Choroid plexus epithelial cell (primary cell): Measurements from ENCODE around the gene DMRT1.

Source experiments
- DNase-seq: peaks from one replicate; pipeline ENCODE4 v3.0.0-alpha.2; 2010; ENCODE audit warnings: low read depth
- H3K4me3 ChIP-seq: 2 replicates; pipeline ENCODE4 v1.5.1; 2011; ENCODE audit warnings: low read depth, mild to moderate bottlenecking, control low read depth, low read length, moderate library complexity
- TF ChIP-seq, protein P1 (sequence below): conservative IDR thresholded peaks from 2 replicates; pipeline ENCODE4 v1.5.1; 2011; ENCODE audit warnings: low read depth, mild to moderate bottlenecking, control low read depth, inconsistent platforms, low read length, moderate library complexity

Gene DMRT1

DNA sequence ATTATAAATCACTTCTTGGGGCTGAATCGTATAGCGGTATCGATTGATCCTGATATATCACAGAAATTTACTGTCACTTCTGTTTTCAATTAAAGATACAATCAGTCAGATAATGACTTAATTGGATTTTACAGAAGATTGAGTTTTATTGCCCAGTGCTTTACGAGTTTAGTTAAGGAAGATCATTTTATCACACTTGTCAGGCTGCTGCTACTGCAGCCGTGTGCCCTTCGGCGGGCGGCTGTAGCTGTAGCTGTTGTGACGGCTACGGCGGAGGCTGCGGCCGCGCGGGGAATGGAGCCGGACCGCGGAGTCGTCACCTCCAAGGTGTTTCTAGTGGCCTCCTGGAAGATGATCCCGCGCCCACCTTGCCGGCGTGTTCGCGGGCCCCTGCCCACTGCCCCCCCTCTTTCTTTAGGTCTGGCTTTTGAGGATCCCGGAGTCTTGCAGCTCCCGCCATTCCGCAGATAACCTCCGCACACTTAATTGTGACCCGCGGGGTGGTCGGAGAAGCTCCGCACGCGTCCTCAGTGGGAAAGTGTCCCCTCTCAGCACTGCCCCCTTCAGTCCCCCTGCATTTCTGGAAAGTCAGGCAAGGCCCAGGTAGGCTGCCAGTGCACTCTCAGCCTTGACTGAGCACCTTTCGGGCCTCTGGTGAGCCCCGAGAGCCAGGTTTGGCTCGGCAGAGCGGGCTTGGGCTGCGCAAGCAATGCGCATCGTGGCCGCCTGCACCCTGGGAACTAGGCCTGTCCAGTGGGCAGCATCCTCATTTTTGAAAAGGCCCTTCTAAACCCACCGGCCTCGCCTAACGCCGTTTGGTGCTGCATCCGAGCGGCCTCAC lies 128.0 kb downstream of the DMRT1 start:
- no peak overlapping the region for H3K4me3 ChIP-seq

DNA sequence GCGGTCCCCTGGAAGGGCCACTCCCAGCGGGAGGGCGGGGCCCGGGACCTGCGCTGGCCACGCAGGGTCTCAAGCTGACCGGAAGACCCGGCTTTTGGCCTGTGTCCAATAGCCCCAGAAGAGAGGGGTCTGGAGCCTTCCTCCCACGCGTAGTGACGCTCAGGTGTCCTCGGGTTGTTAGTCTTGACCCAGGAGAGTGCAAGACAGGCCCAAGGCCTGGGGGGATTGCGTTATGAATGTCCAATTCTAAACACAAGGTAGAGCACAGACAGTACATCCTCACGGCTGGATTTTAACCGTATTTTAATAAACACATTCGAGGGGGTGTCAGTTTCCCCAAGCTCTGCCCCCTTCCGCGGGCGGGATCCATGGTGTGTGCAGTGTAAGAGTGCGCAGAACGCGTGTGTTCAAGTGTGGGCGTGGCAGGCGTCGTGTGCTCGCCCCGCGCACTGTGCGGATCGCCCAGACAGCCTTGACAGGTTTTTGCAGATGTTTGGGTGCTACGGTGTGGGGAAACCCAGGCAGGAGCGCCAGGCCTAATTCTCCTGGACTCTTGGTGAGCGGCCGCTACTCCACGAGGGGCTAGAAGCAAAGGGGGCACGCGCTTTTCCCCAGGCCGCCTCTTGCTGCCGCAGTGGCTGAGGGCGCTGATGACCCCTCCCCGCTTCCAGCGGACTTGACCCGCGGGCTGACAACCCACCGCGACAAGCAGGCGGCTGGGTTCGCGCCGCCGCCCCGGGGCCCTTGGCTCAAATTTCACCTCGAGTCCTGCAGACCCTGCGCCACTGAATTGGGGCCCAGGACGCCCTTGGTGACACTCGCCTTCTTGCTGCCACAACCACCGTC lies 128.9 kb downstream of the DMRT1 start:
- no peak overlapping the region for H3K4me3 ChIP-seq
- no peak for DNase-seq
- TF ChIP-seq, protein P1, sequence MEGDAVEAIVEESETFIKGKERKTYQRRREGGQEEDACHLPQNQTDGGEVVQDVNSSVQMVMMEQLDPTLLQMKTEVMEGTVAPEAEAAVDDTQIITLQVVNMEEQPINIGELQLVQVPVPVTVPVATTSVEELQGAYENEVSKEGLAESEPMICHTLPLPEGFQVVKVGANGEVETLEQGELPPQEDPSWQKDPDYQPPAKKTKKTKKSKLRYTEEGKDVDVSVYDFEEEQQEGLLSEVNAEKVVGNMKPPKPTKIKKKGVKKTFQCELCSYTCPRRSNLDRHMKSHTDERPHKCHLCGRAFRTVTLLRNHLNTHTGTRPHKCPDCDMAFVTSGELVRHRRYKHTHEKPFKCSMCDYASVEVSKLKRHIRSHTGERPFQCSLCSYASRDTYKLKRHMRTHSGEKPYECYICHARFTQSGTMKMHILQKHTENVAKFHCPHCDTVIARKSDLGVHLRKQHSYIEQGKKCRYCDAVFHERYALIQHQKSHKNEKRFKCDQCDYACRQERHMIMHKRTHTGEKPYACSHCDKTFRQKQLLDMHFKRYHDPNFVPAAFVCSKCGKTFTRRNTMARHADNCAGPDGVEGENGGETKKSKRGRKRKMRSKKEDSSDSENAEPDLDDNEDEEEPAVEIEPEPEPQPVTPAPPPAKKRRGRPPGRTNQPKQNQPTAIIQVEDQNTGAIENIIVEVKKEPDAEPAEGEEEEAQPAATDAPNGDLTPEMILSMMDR = no peak

More for the DNA sequence above, 128.0 kb downstream of the DMRT1 start:
- DNase-seq = no peak
- TF ChIP-seq, protein P1 = no peak

DNA sequence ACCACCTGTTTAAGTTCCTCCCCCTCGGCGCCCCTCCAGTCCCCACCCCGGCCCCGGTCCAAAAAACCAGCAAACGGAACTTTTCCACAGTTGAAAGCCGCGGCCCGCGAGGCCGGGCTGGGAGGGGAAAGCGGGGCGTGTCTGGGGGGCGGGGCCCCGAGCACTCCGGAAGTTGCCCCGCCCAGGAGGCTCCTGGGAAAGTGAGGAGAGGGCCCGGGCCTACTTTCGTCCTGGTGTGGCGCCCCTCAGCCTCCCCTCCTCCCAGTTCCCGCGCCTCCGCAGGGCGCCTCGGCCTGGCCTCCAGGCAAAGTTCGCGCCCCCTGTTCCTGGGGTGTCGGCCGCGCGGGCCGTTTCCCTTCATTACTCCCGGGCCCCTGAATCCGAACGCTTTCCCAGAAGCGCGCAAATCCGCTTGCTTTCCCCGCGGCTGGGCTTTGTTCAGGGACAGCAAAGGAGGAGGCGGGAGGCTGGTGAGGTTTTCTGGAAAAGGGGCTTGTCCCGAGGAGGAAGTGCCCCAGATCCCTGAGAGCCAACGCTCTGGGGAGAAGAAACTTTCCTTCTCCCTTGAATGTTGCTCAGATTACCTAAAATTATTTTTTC lies 130.5 kb downstream of the DMRT1 start:
- no peak overlapping the region for H3K4me3 ChIP-seq
- no peak for DNase-seq
- TF ChIP-seq, protein P1 = no peak

DNA sequence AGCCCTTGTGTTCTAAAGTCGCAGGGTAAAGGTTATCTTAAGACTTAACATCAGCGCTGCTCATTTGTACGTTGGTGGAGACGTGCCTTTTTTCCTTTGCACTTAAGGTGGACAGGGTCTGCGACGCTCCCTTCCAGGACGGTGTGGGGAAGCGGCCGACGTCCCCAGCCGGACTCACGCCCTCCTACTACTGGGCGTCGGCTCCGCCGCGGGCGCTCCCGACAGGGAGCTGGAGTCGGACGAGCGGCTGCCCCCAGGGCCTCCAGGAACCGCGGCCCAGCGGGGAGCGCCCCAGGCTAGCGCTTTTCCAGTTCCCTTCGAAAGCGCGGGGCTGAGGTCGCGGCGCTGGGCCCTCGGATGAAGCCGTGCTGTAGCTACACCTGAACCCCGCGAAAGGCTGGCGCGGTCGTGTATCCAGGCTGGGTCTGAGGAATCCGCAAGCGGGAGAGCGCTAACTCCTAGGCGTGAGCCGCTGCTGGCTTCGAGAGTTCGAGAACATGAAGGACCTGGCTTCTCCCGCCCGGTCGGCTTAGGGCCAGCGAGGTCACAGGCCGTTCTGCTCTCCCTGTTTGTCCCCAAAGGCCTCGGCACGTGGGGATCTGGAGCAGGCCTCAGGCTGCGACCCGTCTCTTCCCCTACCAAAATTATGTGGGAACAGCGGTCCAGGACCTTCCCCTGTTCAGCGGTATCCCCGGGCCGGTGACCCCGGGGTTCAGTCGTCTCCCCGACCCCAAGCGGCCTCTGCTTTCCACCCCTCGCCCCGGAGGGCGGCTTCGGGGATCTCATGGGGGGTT lies 131.2 kb downstream of the DMRT1 start:
- H3K4me3 ChIP-seq = no peak overlapping the region

DNA sequence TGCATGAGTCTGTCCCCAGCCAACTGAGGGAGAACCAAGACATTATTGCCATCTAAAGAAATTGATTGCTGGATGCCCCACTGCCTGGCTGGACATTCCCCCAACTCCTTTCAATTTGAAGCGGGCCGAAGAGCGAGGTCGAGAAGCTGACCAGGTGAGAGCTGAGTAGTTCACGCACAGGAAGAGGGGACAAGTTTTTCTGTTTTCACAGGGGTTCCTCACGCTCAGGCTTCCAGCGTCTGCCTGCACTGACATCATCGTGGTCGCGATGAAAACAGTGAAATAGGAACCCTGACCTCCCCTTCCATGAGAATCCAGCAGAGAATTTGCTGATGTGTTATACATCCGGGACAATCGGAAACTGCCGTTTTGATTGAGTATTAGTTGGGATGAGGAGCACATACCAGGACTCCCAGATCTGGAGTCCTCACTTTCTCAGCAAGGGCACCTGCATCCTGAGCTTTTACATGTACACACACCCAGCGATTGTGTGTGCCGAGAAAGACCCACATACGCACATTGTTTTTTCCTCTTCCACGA lies 131.9 kb downstream of the DMRT1 start:
- H3K4me3 ChIP-seq = no peak overlapping the region
- TF ChIP-seq, protein P1 = no peak
- DNase-seq = no peak

More for the DNA sequence above, 131.2 kb downstream of the DMRT1 start:
- TF ChIP-seq, protein P1 = no peak
- no peak for DNase-seq
